Muscle layer of colon (tissue), 2 donors: ENCODE results near the gene PRKAG2.

Experiments used
- H3K27ac ChIP-seq: one replicate; pipeline ENCODE4 v1.7.0; 2013; ENCODE audit warnings: low read depth, mild to moderate bottlenecking, low read length, moderate library complexity
- H3K27me3 ChIP-seq, 2 donors: one replicate each; pipeline ENCODE4 v1.7.0; 2013; ENCODE audit warnings: low read length in 2 of 2, mild to moderate bottlenecking in 2 of 2; ENCODE audit not compliant: insufficient read depth in 2 of 2, control insufficient read depth in 1 of 2
- H3K36me3 ChIP-seq: one replicate; pipeline ENCODE4 v1.7.0; 2013; ENCODE audit warnings: mild to moderate bottlenecking, low read length; ENCODE audit not compliant: insufficient read depth
- H3K4me1 ChIP-seq: one replicate; pipeline ENCODE4 v1.7.0; 2013; ENCODE audit warnings: mild to moderate bottlenecking, low read length; ENCODE audit not compliant: insufficient read depth
- H3K4me3 ChIP-seq, 2 donors: one replicate each; pipeline ENCODE4 v1.7.0; 2013; ENCODE audit warnings: low read length in 2 of 2, low read depth in 1 of 2, mild to moderate bottlenecking in 1 of 2, moderate library complexity in 1 of 2
- H3K9ac ChIP-seq: one replicate; pipeline ENCODE4 v1.7.0; 2013; ENCODE audit warnings: low read length
- H3K9me3 ChIP-seq: one replicate; pipeline ENCODE4 v1.7.0; 2013; ENCODE audit warnings: mild to moderate bottlenecking, low read length
- donor health status: abdominal sarcoma.
- donor health status: Adenocarcinoma of cecum.

Gene PRKAG2

DNA sequence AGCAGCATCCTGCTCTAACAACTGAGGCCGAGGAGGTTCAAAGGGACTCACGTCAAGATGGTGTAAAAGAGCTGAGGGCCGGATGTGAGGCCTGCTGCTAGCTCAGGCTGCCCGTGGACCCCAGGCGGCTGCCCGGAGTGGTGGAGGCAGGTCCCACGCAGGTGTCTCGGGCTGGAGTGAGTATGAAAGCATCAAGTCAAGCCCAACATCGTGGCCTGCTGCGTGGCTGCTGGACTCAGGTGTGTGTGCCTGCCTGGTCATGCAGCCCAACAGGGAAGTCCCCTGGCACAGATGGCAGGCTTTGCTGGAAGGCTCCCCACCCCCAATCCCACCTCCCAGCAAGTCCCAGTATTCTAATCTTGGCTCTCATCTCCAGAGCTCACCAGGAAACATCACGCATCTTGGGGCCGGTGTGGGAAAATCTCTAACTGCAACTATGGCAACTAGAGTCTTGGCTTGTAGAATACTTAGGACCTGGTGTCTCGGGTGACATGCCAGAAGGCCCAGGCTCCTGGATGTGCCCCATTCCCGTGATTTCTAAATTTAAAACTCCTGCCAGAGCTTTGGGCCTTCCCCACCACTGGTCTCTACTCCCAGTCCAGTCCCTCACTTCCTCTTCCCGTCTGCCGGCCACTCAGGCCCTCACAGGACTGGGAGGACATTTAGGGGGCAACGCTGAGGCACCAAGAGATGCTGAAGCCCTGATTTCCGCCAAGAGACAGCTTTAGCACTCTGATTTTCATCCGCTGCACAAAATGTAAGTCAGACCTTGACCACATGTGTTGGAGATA is 85.9 kb downstream of the PRKAG2 start:
- Histone ChIP-seq H3K9me3 (no peaks in the 10 kb centered on the region), H3K4me1 (peaks cover 12% of the 10 kb centered on the region), H3K36me3 (no peaks in the 10 kb centered on the region), H3K27me3 (no peaks in the 10 kb centered on the region), H3K9ac (no peak overlapping the region), H3K27ac (no peak overlapping the region), H3K4me3 (no peak overlapping the region)

DNA sequence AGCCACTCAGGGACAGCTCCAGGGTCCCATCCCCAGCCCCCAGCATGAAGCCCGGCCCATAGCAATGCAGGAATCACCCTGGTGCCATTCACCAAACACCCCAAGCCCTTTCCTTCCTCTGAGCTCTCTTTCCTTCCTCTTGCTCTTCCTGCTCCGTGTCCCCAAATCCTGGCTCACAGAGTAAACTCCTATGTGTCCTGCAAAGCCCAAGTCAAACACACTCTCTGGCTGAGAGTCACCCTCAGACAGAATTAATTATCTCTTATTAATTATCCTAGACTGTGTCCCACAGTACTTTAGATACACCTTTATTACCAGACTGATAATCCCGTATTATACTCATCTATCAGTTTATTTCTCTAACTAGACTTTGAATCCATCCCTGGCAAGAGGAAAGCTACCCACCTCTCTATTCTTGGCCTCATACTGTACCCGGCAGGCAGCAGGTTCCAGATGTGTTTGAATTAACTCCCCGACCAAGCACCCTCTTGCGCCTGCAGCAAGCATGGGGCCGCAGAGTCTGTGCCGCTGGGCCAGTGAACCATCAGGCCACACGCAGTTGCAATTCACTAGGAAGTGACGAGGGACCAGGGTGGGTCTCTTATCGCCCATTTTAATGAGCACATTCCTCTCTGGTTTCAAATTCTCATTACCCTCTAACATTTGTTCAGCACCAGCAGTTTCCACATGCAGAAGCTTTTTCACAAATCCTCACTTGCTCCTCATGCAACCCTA is 86.7 kb downstream of the PRKAG2 start:
- Histone ChIP-seq H3K4me1 (peaks cover 10% of the 10 kb centered on the region), H3K27ac (no peak overlapping the region), H3K4me3 (no peak overlapping the region), H3K9ac (no peak overlapping the region), H3K27me3 (no peaks in the 10 kb centered on the region), H3K36me3 (no peaks in the 10 kb centered on the region), H3K9me3 (no peaks in the 10 kb centered on the region)

DNA sequence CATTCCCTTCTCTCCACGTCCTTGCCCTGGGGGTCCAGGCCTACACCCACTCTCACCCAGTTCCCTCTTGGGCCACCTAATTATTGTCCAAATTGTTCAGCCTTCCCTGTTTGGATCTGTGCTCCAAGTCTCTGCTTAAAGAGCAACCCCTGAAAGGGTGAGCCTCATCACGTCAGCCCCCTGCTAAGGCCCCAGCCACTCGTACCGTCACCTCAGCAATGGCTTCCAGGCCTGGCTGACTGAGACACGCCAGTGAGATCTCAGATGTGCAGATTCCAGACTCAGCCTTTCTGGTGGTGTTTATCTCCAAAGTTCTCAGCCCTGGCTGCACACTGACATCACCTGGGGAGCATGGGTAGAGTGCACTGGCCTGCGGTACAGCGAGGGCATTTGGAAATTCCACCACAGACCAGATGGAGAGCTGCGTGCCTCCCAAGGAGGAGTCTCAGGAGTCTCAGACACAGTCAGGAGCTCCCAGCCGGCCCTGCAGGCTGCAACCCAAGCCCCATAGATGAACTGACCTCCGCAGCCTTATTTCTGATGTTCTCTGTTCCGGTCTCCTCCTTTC is 87.5 kb downstream of the PRKAG2 start:
- Histone ChIP-seq H3K4me1 (peaks cover 10% of the 10 kb centered on the region), H3K9ac (no peak overlapping the region), H3K36me3 (no peaks in the 10 kb centered on the region), H3K4me3 (no peak overlapping the region), H3K9me3 (no peaks in the 10 kb centered on the region), H3K27me3 (no peaks in the 10 kb centered on the region), H3K27ac (no peak overlapping the region)

DNA sequence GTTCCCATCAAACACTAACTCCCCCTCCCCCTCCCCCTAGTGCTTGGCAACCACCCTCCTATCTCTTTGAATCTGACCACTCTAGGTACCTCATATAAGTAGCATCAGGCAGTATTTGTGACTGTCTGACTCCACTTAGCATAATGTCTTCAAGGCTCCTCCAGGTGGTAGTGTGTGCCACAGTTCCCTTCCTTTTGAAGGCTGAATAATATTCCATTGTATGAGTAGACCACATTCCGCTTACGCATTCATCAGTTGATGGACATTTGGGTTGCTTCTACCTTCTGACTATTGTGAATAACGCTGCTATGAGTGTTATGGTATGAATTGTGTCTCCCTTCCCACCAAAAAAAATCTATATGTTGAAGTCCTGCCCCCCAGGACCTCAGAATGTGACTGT is 89.6 kb downstream of the PRKAG2 start:
- H3K9ac ChIP-seq, result no peak overlapping the region
- H3K4me3 ChIP-seq, result no peak overlapping the region
- no peaks in the 10 kb centered on the region for H3K36me3 ChIP-seq
- H3K27me3 ChIP-seq, result no peaks in the 10 kb centered on the region
- peaks cover 9% of the 10 kb centered on the region for H3K4me1 ChIP-seq
- no peak overlapping the region for H3K27ac ChIP-seq
- no peaks in the 10 kb centered on the region for H3K9me3 ChIP-seq

DNA sequence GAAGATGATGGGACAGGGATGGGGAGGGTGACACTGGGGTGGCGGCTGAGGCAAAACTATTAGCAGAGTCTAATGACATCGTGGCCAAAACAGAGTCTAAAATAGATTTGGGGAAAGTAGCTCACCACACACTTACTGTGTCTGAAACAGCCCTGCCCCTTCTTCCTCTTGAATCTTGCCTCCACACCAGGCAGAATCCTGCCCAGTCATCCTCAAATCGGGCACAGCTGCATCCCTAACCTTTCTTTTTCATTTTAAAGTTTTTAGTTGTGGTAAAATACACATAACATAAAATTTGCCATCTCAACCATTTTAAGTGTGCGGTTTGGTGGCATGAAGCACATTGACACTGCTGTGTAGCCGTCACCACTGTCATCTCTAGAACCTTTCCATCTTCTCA is 90.0 kb downstream of the PRKAG2 start:
- no peaks in the 10 kb centered on the region for H3K9me3 ChIP-seq
- no peak overlapping the region for H3K27ac ChIP-seq
- H3K9ac ChIP-seq, result no peak overlapping the region
- no peaks in the 10 kb centered on the region for H3K36me3 ChIP-seq
- peaks cover 10% of the 10 kb centered on the region for H3K4me1 ChIP-seq
- H3K27me3 ChIP-seq, result no peaks in the 10 kb centered on the region
- no peak overlapping the region for H3K4me3 ChIP-seq

DNA sequence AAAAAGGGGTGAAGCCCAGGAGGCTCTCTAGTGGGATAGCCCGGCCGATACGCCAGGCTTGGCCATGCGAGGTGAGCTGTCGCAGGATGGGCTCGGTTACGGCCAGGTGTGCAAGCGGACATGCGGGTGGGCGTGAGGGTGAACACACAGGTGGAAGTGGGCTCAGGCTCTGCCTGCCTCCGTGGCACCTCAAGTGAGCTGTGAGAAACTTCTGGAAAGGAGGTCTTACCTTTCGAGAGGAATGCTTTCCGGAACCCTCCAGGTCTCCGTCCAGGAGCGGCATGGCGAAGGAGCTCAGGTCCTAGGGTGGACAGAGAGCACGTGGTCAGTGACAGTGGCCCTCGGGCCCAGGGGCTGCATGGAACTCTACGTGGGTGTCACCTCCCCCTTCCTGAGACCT is 90.7 kb downstream of the PRKAG2 start:
- no peaks in the 10 kb centered on the region for H3K9me3 ChIP-seq
- H3K27ac ChIP-seq, result no peak overlapping the region
- H3K9ac ChIP-seq, result no peak overlapping the region
- peaks cover 10% of the 10 kb centered on the region for H3K4me1 ChIP-seq
- H3K27me3 ChIP-seq, result no peaks in the 10 kb centered on the region
- H3K4me3 ChIP-seq, result no peak overlapping the region
- no peaks in the 10 kb centered on the region for H3K36me3 ChIP-seq

DNA sequence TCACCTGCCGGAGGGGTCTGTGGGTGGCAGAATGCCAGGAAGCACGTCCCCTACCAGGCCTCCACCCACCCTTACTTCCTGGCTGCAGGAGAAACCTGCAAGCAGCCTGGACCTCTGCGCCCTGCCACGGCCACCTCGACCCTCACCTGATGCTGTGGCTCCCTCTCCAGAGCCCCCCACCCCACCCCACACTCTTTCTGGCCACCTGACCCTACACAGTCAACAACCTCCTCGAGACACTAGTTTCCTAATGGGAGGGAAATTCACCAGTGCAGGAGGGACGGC is 91.3 kb downstream of the PRKAG2 start:
- no peaks in the 10 kb centered on the region for H3K9me3 ChIP-seq
- H3K27ac ChIP-seq, result no peak overlapping the region
- H3K9ac ChIP-seq, result no peak overlapping the region
- H3K4me3 ChIP-seq, result no peak overlapping the region
- no peaks in the 10 kb centered on the region for H3K27me3 ChIP-seq
- no peaks in the 10 kb centered on the region for H3K36me3 ChIP-seq
- H3K4me1 ChIP-seq, result peaks cover 10% of the 10 kb centered on the region

DNA sequence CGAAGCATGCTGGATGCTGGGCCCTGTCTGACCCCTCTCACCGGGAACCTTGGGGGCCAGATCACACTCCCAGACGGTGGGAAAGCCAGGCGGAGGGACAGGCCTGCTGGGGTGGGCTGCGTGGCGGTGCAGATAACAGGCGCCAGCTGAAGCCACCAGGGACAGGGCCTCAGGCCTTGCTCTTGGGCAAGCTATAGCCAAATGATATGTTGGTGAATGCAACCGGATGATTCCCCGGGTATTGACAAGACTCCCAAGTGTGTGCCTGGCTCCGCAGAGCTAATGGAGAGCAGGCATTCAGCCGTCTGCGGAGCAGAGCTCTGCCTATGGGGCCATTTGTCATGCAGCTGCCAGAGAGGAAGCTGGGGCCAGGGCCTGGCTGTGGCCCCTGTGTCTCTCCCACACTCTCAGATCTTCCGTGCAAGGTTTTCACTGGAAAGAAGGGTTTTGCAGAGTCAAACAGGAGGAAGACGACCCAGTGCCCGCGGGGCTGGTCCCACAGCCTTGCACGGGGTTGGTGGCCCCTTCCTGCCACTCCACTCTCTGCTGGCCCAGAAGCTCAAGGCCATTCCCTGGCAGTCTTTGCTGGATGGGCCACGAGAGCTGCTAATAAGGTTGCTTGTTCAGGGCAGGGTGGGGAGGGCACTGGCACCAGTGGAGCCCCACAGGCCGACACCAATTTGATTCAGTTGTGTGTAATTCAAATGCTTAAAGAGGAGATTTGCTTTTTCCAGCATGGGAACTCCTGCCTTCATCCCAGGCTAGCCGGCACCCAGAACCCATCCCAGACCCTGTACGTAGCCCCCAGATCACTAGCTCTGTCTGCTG is 91.8 kb downstream of the PRKAG2 start:
- Histone ChIP-seq H3K9ac (no peak overlapping the region), H3K4me3 (no peak overlapping the region), H3K36me3 (no peaks in the 10 kb centered on the region), H3K4me1 (peaks cover 10% of the 10 kb centered on the region), H3K9me3 (no peaks in the 10 kb centered on the region), H3K27me3 (no peaks in the 10 kb centered on the region), H3K27ac (no peak overlapping the region)

DNA sequence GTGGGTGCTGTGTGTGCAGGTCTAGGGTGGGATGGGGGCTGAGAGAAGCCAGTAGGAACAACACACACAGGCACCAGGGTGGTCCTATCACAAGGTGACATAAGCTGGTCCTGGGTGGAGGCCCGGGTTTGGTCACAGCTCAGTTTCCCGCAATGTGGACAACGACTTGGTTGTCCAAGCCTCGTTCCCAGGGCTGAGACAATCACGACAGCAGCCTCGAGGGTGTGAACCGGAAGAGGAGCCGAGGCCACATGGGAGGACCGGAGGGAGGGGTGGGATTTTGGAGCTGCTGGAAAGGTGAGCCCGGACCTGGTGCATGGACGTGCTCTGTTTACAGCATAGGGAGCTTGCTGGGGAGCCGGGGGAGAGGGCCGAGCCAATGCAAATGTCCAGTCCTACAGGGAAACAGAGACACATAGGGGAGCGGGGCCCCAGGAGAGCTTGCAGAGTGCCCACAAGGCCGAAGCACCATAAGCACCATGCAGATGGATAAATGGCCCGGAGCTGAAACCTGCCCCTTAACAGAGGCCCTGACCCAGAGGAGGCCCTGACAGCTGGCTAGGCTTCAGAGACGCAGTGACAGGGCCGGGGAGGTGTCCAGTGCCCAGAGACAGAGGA is 92.8 kb downstream of the PRKAG2 start:
- Histone ChIP-seq H3K9me3 (no peaks in the 10 kb centered on the region), H3K27ac (no peak overlapping the region), H3K9ac (no peak overlapping the region), H3K4me3 (no peak overlapping the region), H3K27me3 (no peaks in the 10 kb centered on the region), H3K36me3 (no peaks in the 10 kb centered on the region), H3K4me1 (peaks cover 10% of the 10 kb centered on the region)

DNA sequence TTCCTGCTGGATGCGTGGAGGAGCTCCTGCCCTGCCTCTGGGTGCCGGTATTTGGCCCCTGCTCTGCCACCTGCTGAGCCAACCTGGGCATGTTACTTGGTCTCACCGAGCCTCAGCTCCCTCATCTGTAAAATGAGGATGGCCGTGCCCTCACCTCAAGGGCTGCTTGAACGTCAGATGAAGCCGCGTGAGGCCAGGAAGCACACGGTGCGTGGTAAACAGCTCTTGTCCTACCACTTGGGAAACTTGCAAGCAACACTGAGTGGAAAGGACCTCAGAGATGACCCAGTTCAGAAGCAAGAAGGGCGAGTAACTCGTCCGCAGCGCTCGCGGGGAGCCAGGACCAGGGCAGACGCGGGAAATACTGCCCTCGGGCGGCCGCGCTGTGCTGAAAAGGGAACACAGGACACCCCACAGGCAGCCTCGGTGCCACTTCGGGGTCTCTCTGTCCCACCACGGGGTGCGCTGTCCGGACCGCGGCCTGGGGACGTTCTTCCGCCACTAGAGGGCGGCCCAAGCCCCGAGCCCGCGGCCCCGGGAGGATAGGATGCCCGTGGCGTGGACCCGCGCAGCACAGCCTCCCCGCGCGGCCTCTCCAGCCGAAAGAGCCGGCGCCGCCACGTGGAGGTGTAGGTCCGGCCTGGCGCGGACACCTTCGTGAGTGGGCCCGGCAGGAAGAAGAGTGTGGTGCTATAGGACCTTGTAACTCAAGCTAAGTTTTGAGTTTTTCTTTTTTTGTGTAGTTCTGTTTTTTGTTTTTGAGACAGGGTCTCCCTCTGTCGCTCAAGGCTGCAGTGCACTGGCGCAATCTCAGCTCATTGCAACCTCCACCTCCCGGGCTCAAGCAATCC is 94.1 kb downstream of the PRKAG2 start:
- Histone ChIP-seq H3K4me3 (peak overlapping the region in 1 of 2 donors; percentile 16), H3K27me3 (no peaks in the 10 kb centered on the region), H3K9me3 (no peaks in the 10 kb centered on the region), H3K4me1 (peaks cover 11% of the 10 kb centered on the region), H3K36me3 (no peaks in the 10 kb centered on the region), H3K9ac (no peak overlapping the region), H3K27ac (no peak overlapping the region)
